GM23248 (cell line): ENCODE data around the gene TLE3. TPM values are rescaled to one million over a fixed set of nuclear protein-coding genes. Genes with fewer than 3 reads are reported as not detected.

Experiments used
- DNase-seq: peaks from one replicate; pipeline ENCODE4 v3.0.0-alpha.2; 2015
- H2AFZ ChIP-seq: fragments of 200-600 bp; sonication (generic); 2 replicates; pipeline ENCODE4 v1.6.1; 2016; ENCODE audit warnings: antibody characterized with exemption
- H3F3A ChIP-seq: fragments of 200-600 bp; sonication (generic); 2 replicates; pipeline ENCODE4 v1.6.1; 2016; ENCODE audit warnings: mild to moderate bottlenecking, antibody characterized with exemption, mixed run types; ENCODE audit not compliant: insufficient read depth
- H3K27ac ChIP-seq: fragments of 200-600 bp; sonication (generic); 2 replicates; pipeline ENCODE4 v1.5.1; 2016; ENCODE audit warnings: mild to moderate bottlenecking
- H3K27me3 ChIP-seq: fragments of 200-600 bp; sonication (generic); replicated peaks from 2 replicates; pipeline ENCODE4 v1.6.1; 2016; ENCODE audit warnings: mild to moderate bottlenecking; ENCODE audit not compliant: insufficient read depth
- H3K36me3 ChIP-seq: fragments of 200-600 bp; sonication (generic); 2 replicates; pipeline ENCODE4 v1.6.1; 2016; ENCODE audit warnings: low read depth, mild to moderate bottlenecking
- H3K4me1 ChIP-seq: fragments of 200-600 bp; sonication (generic); 2 replicates; pipeline ENCODE4 v1.6.1; 2016; ENCODE audit warnings: mild to moderate bottlenecking; ENCODE audit not compliant: insufficient read depth
- H3K4me2 ChIP-seq: fragments of 200-600 bp; sonication (generic); one replicate; pipeline ENCODE4 v1.6.1; 2016; ENCODE audit warnings: mild to moderate bottlenecking; ENCODE audit not compliant: unreplicated experiment
- H3K4me3 ChIP-seq: fragments of 200-600 bp; sonication (generic); 2 replicates; pipeline ENCODE4 v1.5.1; 2016; ENCODE audit warnings: mild to moderate bottlenecking
- H3K79me2 ChIP-seq: fragments of 200-600 bp; sonication (generic); 2 replicates; pipeline ENCODE4 v1.6.1; 2016; ENCODE audit warnings: mild to moderate bottlenecking; ENCODE audit not compliant: insufficient read depth
- H3K9ac ChIP-seq: fragments of 200-600 bp; sonication (generic); 2 replicates; pipeline ENCODE4 v1.6.1; 2016; ENCODE audit warnings: mild to moderate bottlenecking
- H3K9me2 ChIP-seq: fragments of 200-600 bp; sonication (generic); 2 replicates; pipeline ENCODE4 v1.6.1; 2016; ENCODE audit warnings: mixed run types, mild to moderate bottlenecking, moderate library complexity; ENCODE audit not compliant: insufficient read depth
- H3K9me3 ChIP-seq: fragments of 200-600 bp; sonication (generic); one replicate; pipeline ENCODE4 v1.6.1; 2017; ENCODE audit warnings: low read depth
- H4K20me1 ChIP-seq: fragments of 200-600 bp; sonication (generic); 2 replicates; pipeline ENCODE4 v1.6.0; 2016; ENCODE audit not compliant: insufficient read depth
- EZH2 ChIP-seq: fragments of 200-600 bp; sonication (generic); IDR thresholded peaks from 2 replicates; pipeline ENCODE4 v1.6.1; 2018; ENCODE audit warnings: antibody characterized with exemption, mild to moderate bottlenecking; ENCODE audit not compliant: insufficient read depth, poor library complexity, severe bottlenecking
- EZH2phosphoT487 ChIP-seq: fragments of 200-600 bp; sonication (generic); IDR thresholded peaks from 2 replicates; pipeline ENCODE4 v1.6.1; 2018; ENCODE audit warnings: antibody characterized with exemption, moderate library complexity, mild to moderate bottlenecking, low read depth; ENCODE audit not compliant: insufficient read depth
- WGBS, 2 experiments: methylation state at CpG; one replicate each; pipeline ENCODE4 v1.1.6; 2015 to 2017; ENCODE audit warnings: low lambda C conversion rate in 2 of 2, low coverage in 1 of 2; ENCODE audit errors: missing lambda C conversion rate in 2 of 2; 5-methylcytosine and 5-hydroxymethylcytosine counted together
- in situ Hi-C: fragments of 300-500 bp; cut with MboI; formaldehyde crosslinking; loops from 2 replicates; pipeline ENCODE4 v1.15.0; 2020
- polyA plus RNA-seq: library from polyadenylated mRNA; unstranded; fragments of >200 nt; fragmentation: Nextera tagmentation; extraction: Ambion mirVana; gene quantifications from 2 replicates; pipeline ENCODE4 v1.2.1, GENCODE V29; 2016
- total RNA-seq: library from RNA; depleted of rRNA; stranded (reverse); fragments of >200 nt; shearing (Covaris generic); gene quantifications from 2 replicates; pipeline ENCODE4 v1.2.3, GENCODE V29; 2014

TLE3 gene
- total and polyA plus RNA-seq, 2 experiments from 2014 or later, result 11.7 to 37.6 TPM

GRCh38 chr15:70072479-70072878, 25.2 kb downstream of the TLE3 start:
- 89 to 98% methylated on average over 3 of the region's 3 CpGs for WGBS, 2 experiments
- Histone ChIP-seq H3K36me3 (peaks cover 60% of the 10 kb centered on the region), H3K27ac (no peak overlapping the region), H2AFZ (no peak overlapping the region), H3K27me3 (no peaks in the 10 kb centered on the region), H3K4me2 (no peak overlapping the region), H4K20me1 (no peaks in the 10 kb centered on the region; the same call in 1 of the 2 replicates), H3K9me3 (no peaks in the 10 kb centered on the region), H3K9me2 (no peaks in the 10 kb centered on the region), H3K4me1 (no peaks in the 10 kb centered on the region), H3F3A (no peaks in the 10 kb centered on the region), H3K9ac (no peak overlapping the region), H3K4me3 (no peak overlapping the region), H3K79me2 (peaks cover 47% of the 10 kb centered on the region)
- DNase-seq, result no peak
- in situ Hi-C loops, result no loop called here
- no peak for TF ChIP-seq EZH2phosphoT487
- no peak for TF ChIP-seq EZH2

GRCh38 chr15:70071799-70072198, 25.9 kb downstream of the TLE3 start:
- no peak overlapping the region for H2AFZ ChIP-seq
- TF ChIP-seq EZH2phosphoT487, result no peak
- TF ChIP-seq EZH2, result no peak
- no peak for DNase-seq
- no peak overlapping the region for H3K4me2 ChIP-seq
- peaks cover 45% of the 10 kb centered on the region for H3K79me2 ChIP-seq
- H3K36me3 ChIP-seq, result peaks cover 60% of the 10 kb centered on the region
- no peaks in the 10 kb centered on the region for H3K27me3 ChIP-seq
- no peak overlapping the region for H3K27ac ChIP-seq
- 91 to 92% methylated on average over 19 of the region's 19 CpGs for WGBS, 2 experiments
- no peaks in the 10 kb centered on the region for H3K9me2 ChIP-seq
- H3K4me3 ChIP-seq, result no peak overlapping the region
- in situ Hi-C loops, result no loop called here
- no peaks in the 10 kb centered on the region for H3K4me1 ChIP-seq
- no peaks in the 10 kb centered on the region for H3F3A ChIP-seq
- no peaks in the 10 kb centered on the region for H3K9me3 ChIP-seq
- H3K9ac ChIP-seq, result no peak overlapping the region
- no peaks in the 10 kb centered on the region; the same call in 1 of the 2 replicates for H4K20me1 ChIP-seq

GRCh38 chr15:70069716-70070115, 28.0 kb downstream of the TLE3 start:
- no peak overlapping the region for H3K4me3 ChIP-seq
- no peaks in the 10 kb centered on the region; the same call in 1 of the 2 replicates for H4K20me1 ChIP-seq
- no peaks in the 10 kb centered on the region for H3K9me2 ChIP-seq
- H3K4me2 ChIP-seq, result no peak overlapping the region
- TF ChIP-seq EZH2, result no peak
- no peak for TF ChIP-seq EZH2phosphoT487
- H2AFZ ChIP-seq, result no peak overlapping the region
- in situ Hi-C loops, result no loop called here
- no peak for DNase-seq
- WGBS, 2 experiments, result 96 to 98% methylated on average over 7 of the region's 7 CpGs
- H3K36me3 ChIP-seq, result peaks cover 49% of the 10 kb centered on the region
- H3K9me3 ChIP-seq, result no peaks in the 10 kb centered on the region
- H3K27ac ChIP-seq, result no peak overlapping the region
- no peaks in the 10 kb centered on the region for H3K27me3 ChIP-seq
- H3F3A ChIP-seq, result no peaks in the 10 kb centered on the region
- peaks cover 29% of the 10 kb centered on the region; the same call in 1 of the 2 replicates for H3K79me2 ChIP-seq
- H3K4me1 ChIP-seq, result no peaks in the 10 kb centered on the region
- H3K9ac ChIP-seq, result no peak overlapping the region

- Histone ChIP-seq H3K36me3 (peaks cover 48% of the 10 kb centered on the region), H3K27me3 (no peaks in the 10 kb centered on the region)
- 72 to 79% methylated on average over 9 of the region's 9 CpGs for WGBS, 2 experiments
Measured at GRCh38 chr15:70068783-70069565, 28.7 kb downstream of the TLE3 start.

More at GRCh38 chr15:70068783-70069565, 28.7 kb downstream of the TLE3 start:
- Histone ChIP-seq H3K9ac (no peak overlapping the region), H3K4me2 (no peak overlapping the region), H3K4me1 (no peaks in the 10 kb centered on the region), H2AFZ (no peak overlapping the region), H3K4me3 (no peak overlapping the region), H3K79me2 (peaks cover 29% of the 10 kb centered on the region; the same call in 1 of the 2 replicates), H4K20me1 (no peaks in the 10 kb centered on the region; the same call in 1 of the 2 replicates), H3K9me2 (no peaks in the 10 kb centered on the region), H3F3A (no peaks in the 10 kb centered on the region), H3K9me3 (no peaks in the 10 kb centered on the region), H3K27ac (no peak overlapping the region)
- DNase-seq, result no peak
- in situ Hi-C loops, result no loop called here
- TF ChIP-seq EZH2phosphoT487 (no peak), EZH2 (no peak)
